Keratinocyte (primary cell): ENCODE results near the gene THBD. TPM values are rescaled to one million over a fixed set of nuclear protein-coding genes. Genes with fewer than 3 reads are reported as not detected.

Experiments used
- DNase-seq: peaks from one replicate; pipeline ENCODE4 v3.0.0-alpha.2; 2011; ENCODE audit warnings: low read depth, missing footprints, low spot score
- FAIRE-seq: peaks from 2 replicates; lab custom pipeline; 2011; peaks lifted over from hg19 to GRCh38; lab: Jason Lieb, UNC
- H2AFZ ChIP-seq: 2 replicates; pipeline ENCODE4 v1.6.0; 2012; ENCODE audit warnings: low read length, control low read depth, inconsistent platforms; ENCODE audit not compliant: control insufficient read depth
- H3K27ac ChIP-seq: 2 replicates; pipeline ENCODE4 v1.5.1; 2011; ENCODE audit warnings: low read length; ENCODE audit not compliant: control insufficient read depth, insufficient read depth
- H3K27me3 ChIP-seq: 3 replicates; pipeline ENCODE4 v1.6.0; 2011; ENCODE audit warnings: low read length; ENCODE audit not compliant: control insufficient read depth, insufficient read depth; ENCODE audit errors: extremely low read depth
- H3K36me3 ChIP-seq, 2 experiments: 2 replicates in 1 of 2; 3 replicates in 1 of 2; pipeline ENCODE4 v1.5.1; 2011; ENCODE audit warnings: low read length in 2 of 2, mild to moderate bottlenecking in 1 of 2; ENCODE audit not compliant: control insufficient read depth in 2 of 2, insufficient read depth in 2 of 2; ENCODE audit errors: extremely low read depth in 1 of 2
- H3K4me1 ChIP-seq: 3 replicates; pipeline ENCODE4 v1.5.1; 2011; ENCODE audit warnings: low read length; ENCODE audit not compliant: control insufficient read depth, insufficient read depth; ENCODE audit errors: extremely low read depth
- H3K4me2 ChIP-seq: 3 replicates; pipeline ENCODE4 v1.6.0; 2011; ENCODE audit warnings: low read depth, low read length; ENCODE audit not compliant: control insufficient read depth, insufficient read depth; ENCODE audit errors: extremely low read depth
- H3K4me3 ChIP-seq, 3 experiments: fragments of 200-600 bp in 1 of 3; sonication (generic) in 1 of 3; 2 replicates in 2 of 3; 3 replicates in 1 of 3; pipeline ENCODE4 v1.5.1; 2011 to 2016; ENCODE audit warnings: low read length in 3 of 3, mild to moderate bottlenecking in 3 of 3, control low read depth in 2 of 3, inconsistent platforms in 1 of 3, low read depth in 1 of 3, mixed read lengths in 1 of 3, mixed run types in 1 of 3, moderate library complexity in 1 of 3; ENCODE audit not compliant: control insufficient read depth in 2 of 3, insufficient read depth in 2 of 3; ENCODE audit errors: extremely low read depth in 1 of 3
- H3K79me2 ChIP-seq: 2 replicates; pipeline ENCODE4 v1.6.0; 2012; ENCODE audit warnings: low read length; ENCODE audit not compliant: control insufficient read depth, insufficient read depth
- H3K9ac ChIP-seq: 3 replicates; pipeline ENCODE4 v1.6.0; 2011; ENCODE audit warnings: low read length; ENCODE audit not compliant: control insufficient read depth, insufficient read depth; ENCODE audit errors: extremely low read depth
- H3K9me1 ChIP-seq: 3 replicates; pipeline ENCODE4 v1.6.0; 2011; ENCODE audit warnings: low read length; ENCODE audit not compliant: control insufficient read depth, insufficient read depth; ENCODE audit errors: extremely low read depth
- H3K9me3 ChIP-seq: 2 replicates; pipeline ENCODE4 v1.5.1; 2012; ENCODE audit warnings: low read depth, low read length; ENCODE audit not compliant: control insufficient read depth
- H4K20me1 ChIP-seq: 3 replicates; pipeline ENCODE4 v1.6.0; 2011; ENCODE audit warnings: low read length; ENCODE audit not compliant: control insufficient read depth, insufficient read depth; ENCODE audit errors: extremely low read depth
- CTCF ChIP-seq, 3 experiments: IDR thresholded peaks in 1 of 3; conservative IDR thresholded peaks in 1 of 3; optimal IDR thresholded peaks in 1 of 3; 2 replicates in 2 of 3; 3 replicates in 1 of 3; pipeline versions ENCODE3 to v1.5.1; 2011; ENCODE audit warnings: low read length in 3 of 3, mild to moderate bottlenecking in 3 of 3, moderate library complexity in 2 of 3, control low read depth in 1 of 3, inconsistent platforms in 1 of 3; ENCODE audit not compliant: insufficient read depth in 2 of 3; ENCODE audit errors: extremely low read depth in 1 of 3
- EZH2 ChIP-seq: IDR thresholded peaks from one replicate; pipeline ENCODE4 v1.6.1; 2012; ENCODE audit warnings: inconsistent platforms, mild to moderate bottlenecking, low read length, moderate library complexity
- dilution Hi-C: fragments of 300-500 bp; cut with MboI; formaldehyde crosslinking; loops from one replicate; pipeline ENCODE4 v1.7.0; 2020; ENCODE audit warnings: low sequenced_read_pairs; ENCODE audit not compliant: extremely low pct_ligation_motif_present
- polyA plus RNA-seq, 5 experiments: library from polyadenylated mRNA; depleted of rRNA in 3 of 5; stranded (reverse) in 3 of 5; stranded (forward) in 1 of 5; unstranded in 1 of 5; fragments of >200 nt; gene quantifications; 1 replicate in 1 of 5; 2 replicates in 3 of 5; 3 replicates in 1 of 5; pipeline versions ENCODE4 v1.2.1 to v1.2.3, GENCODE V29; 2011 to 2012; ENCODE audit warnings: missing spikeins in 2 of 5, low read depth in 1 of 5, low replicate concordance in 1 of 5

Gene THBD
- polyA plus RNA-seq, 1 donor (not counting 4 experiments of a cell fraction or from before 2014, with no cell fraction given) = 4.7 TPM

GRCh38 chr20:23068283-23068682 is 18.8 kb upstream of the THBD start:
- H4K20me1 ChIP-seq = no peaks in the 10 kb centered on the region
- TF ChIP-seq EZH2 = no peak
- TF ChIP-seq CTCF (optimal IDR thresholded peaks at IDR 0.05 in 1 of 3, IDR thresholded peaks at IDR 0.05 in 1 of 3, conservative IDR thresholded peaks at IDR 0.05 in 1 of 3; ENCODE audit: extremely low read depth in 1 of 3, insufficient read depth in 2 of 3, low read length in 3 of 3) = no peak
- no peak for FAIRE-seq

GRCh38 chr20:23066772-23067171 is 17.3 kb upstream of the THBD start:
- Histone ChIP-seq H3K4me2 (no peak overlapping the region), H3K9me1 (no peaks in the 10 kb centered on the region), H3K27me3 (no peaks in the 10 kb centered on the region), H3K4me3 (no peak overlapping the region), H3K79me2 (no peaks in the 10 kb centered on the region), H3K27ac (no peak overlapping the region), H3K36me3 (no peaks in the 10 kb centered on the region), H3K9me3 (no peaks in the 10 kb centered on the region), H3K9ac (no peak overlapping the region), H3K4me1 (no peaks in the 10 kb centered on the region), H2AFZ (no peak overlapping the region), H4K20me1 (no peaks in the 10 kb centered on the region)
- dilution Hi-C loops = no loop called here
- TF ChIP-seq CTCF (optimal IDR thresholded peaks at IDR 0.05 in 1 of 3, IDR thresholded peaks at IDR 0.05 in 1 of 3, conservative IDR thresholded peaks at IDR 0.05 in 1 of 3; ENCODE audit: extremely low read depth in 1 of 3, insufficient read depth in 2 of 3, low read length in 3 of 3) (no peak), EZH2 (no peak)
- DNase-seq = no peak
- no peak for FAIRE-seq

More at GRCh38 chr20:23068283-23068682, 18.8 kb upstream of the THBD start:
- dilution Hi-C loops = no loop called here
- DNase-seq = no peak
- H3K9ac ChIP-seq = no peak overlapping the region
- no peak overlapping the region for H3K4me2 ChIP-seq
- no peak overlapping the region for H2AFZ ChIP-seq
- no peak overlapping the region for H3K27ac ChIP-seq
- H3K9me1 ChIP-seq = no peaks in the 10 kb centered on the region
- H3K27me3 ChIP-seq = no peaks in the 10 kb centered on the region
- no peaks in the 10 kb centered on the region for H3K36me3 ChIP-seq
- H3K4me3 ChIP-seq = no peak overlapping the region
- H3K9me3 ChIP-seq = no peaks in the 10 kb centered on the region
- no peaks in the 10 kb centered on the region for H3K79me2 ChIP-seq
- H3K4me1 ChIP-seq = no peaks in the 10 kb centered on the region
